ENCODE measurements around the gene GNAI2.
"Not testable (repeated sequence)": the region's sequence is repeated elsewhere in the genome, so short reads cannot be mapped to it uniquely, and the experiment has no call there.

GNAI2 gene

DNA sequence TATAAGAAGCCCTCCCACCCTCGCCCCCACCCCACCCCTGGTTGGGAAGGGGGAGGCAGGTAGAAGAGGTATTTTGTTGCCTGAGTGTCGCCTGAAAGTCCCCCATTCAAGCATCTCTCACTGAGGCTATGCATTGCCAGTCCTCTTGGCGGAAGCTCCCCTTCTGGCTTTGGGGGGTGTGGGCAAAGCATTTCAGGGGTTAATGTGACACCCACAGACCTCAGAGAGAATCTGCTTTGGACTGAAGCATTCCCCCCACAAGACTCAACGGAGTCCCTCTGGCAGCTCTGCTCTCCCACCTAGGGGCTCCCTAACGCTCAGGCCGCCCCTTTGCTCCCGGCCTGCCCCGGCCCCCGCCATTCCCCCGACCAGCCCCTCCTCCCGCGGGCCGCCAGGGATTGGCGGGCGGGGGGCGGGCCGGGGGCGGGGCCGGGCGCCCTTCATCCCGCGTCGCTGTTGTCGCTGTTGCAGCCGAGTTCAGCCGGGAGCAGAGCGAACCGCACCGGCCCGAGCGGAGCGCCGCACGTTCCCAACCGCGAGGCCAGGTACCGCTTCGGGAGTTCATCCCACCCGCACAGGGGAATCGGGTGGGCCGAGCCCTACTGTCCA is 31.1 kb upstream of the GNAI2 start, which contains the start of gene SLC38A3:
Gene SLC38A3, plus strand, starts transcription at position 468 of the 609 bp plus-strand sequence. CDS start 8,929 bp downstream, outside the sequence.
- DNase-seq = no peak

DNA sequence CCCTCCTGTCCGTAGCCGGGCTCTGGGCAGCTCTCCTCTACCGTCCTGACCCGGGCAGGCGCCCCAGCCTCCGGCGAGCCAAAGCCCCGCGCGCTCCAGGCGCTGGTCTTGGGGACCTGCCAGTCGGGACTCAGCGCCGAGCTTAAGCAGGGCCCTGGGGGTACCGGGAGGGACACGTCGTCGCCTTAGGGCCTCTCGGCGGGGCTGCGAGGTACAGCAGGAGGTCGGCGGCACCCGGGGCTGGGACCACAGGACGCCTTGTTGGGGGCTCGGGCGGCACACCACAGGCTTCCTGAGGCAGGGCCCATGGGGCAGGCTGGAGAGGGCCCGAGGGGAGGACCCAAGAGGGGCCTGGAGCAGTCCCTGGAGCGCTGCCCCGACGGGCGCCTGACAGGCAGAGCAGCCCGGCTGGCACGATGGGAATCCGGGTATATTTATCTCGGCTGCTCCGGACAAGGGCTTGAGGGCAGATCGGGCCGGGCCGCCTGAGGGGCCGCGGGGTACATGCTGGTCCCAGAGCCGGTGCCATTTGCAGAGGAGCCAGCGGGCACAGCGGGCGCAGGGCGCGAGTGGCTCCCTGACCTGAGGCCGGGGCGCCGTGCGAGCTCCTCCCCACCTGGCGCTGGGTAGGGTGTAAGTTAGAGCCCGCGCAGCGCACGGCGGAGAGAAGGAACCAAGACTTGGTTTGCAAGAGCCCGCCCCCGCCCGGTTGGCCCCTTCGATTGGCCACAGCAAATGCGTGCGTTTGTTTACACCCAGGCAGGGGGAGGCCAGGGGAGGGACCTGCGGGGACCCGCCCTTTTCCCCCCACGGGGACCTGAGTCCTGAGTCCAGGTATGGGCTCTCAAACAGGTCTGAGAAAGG is 30.4 kb upstream of the GNAI2 start:
- DNase-seq = no peak

DNA sequence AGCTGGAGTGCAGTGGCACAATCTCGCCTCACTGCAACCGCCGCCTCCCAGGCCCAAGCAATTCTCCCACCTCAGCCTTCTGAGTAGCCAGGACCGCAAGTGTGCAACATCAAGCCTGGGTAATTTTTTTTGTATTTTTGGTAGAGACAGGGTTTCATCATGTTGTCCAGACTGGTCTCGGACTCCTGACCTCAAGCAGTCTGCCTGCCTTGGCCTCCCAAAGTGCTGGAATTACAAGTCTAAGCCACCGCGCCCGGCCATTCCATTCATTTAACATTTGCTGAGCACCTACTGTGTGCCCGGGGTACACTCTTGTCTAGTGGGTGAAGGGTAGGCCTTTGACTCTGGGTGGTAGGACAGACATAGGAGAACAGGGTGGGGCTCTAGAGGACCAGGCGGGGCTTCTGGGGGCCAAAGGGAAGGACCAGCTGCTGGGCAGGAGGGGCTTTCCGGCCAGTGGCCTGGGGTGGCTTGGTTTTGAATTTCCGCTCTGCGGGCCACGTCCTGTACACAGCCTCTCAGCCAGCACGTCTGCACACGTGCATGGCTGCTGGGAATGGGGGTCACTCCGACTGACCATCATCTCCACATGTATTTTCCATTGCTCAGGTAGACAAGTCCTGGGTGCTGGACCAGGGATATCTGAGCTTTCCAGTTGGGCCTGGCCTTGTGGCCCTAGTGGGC is 28.5 kb upstream of the GNAI2 start:
- no peak for DNase-seq

DNA sequence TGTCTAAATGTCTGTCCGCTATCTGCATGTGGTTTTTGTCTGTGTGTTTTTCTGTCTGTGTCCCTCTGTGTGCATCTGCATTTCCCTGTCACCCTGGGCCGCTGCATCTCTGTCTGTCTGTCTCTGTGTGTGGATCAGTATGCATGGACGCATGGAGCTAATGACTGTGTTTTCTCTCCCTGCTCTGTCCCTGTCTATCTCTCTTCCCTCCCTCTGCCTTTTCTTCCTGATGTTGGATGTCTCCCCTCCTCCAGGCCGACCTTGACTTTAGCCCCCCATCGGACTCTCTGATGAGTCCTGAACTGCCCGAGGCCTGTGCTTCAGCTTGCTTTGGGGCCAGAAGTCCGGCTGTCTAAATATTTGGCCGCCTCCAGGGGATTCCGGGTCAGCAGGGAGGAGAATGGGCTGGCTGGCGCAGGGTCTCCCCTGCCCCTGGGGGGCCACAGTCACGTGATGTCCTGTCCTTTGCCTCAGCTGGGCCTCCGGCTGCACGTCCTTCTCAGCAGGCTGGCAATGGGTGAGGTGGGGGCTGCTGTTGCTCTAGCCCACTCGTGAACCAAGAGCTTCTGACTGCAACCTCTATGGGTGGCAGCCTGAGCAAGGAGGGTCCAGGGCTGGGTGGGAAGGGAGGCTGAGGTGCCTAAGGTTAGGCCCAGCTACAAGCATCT is 27.2 kb upstream of the GNAI2 start:
- DNase-seq = no peak

DNA sequence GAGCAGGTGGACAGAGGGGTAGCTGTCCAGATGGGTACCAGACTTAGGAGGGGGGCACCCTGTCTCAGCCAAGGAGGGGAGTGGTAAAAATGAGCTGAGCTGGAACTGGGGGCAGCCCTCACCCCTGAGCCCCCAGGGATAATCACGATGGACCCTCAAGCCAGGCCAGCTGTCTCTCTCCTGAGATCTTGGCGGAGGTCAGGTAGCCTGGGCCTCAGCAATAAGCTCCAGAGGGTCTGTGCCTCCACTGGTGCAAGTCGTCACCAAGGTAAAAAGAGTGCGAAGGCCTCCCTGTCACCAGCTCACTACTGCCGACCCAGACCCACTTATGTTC is 25.9 kb upstream of the GNAI2 start:
- no peak for DNase-seq

DNA sequence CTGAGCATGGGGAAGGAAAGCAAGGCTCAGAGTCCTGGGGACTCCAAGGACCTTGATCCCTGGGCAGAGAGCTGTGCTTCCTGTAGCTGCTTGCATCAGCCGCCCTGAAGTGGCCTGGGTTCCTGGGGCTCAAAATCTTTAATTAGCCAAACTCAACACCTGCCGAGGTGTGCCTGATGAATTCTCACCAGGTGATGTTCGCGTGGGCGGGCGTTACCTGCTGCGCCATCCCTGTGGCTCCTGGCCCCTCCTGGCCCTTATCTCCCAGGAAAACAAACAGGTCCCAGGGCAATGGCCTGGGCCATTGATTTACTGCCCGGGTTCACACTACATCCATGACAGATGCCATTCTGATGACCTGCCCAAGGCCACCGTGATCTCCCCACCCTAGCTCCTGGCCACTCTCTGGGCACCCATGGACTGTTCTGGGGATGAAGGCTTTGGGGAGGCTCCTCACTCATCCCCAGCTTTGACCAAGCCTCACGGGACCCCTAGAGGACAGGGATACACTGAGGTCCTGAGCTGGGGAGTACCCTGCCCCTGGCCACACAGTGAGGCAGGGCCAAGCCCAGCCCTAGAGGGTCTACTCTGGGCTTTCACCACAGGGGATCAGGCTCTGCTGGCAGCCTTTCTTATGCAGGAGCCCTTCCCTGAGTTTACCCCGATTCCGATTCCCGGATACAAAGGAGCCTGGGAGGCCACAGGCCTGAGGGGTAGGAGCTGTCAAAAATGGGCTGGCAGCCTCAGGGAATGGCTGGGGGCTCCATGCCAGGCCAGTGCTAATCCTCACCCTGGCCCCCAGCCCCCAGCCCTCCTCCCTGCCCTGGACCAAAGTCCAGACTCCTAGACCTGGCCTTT is 25.3 kb upstream of the GNAI2 start:
- no peak for DNase-seq

DNA sequence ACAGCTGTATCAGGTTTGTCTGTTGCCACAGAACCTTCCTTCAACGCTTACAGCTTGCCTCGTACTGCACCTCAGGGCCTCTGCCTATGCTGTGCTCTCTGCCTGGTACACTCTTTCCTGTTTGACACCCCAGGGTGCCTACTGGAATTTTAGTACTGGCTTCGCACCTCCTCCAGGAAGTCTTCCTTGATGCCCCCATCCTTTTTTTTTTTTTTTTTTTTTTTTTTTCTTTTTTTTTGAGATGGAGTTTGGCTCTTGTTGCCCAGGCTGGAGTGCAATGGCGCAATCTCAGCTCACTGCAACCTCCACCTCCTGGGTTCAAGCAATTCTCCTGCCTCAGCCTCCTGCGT is 24.7 kb upstream of the GNAI2 start:
- not testable (repeated sequence) for DNase-seq

DNA sequence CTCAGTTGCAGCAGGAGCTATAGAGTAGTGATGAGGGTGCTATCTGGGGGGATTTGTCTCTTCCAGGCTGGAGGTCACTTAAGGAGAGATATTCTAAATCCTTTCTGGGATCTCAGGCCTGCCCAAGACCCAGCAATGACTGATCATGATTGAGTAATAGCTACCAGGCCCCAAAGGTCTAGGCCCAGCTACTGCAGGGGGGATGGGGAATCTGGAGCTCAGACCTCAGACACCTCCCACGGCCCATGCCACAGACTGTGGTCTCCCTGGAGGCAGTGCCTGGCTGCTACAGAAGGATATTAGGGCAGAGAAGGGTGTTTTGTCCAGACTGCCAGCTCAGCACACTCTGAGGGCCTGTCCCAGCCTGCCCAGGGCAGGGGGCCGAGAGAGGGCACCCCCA is 24.1 kb upstream of the GNAI2 start:
- peak; percentile 67 for DNase-seq

DNA sequence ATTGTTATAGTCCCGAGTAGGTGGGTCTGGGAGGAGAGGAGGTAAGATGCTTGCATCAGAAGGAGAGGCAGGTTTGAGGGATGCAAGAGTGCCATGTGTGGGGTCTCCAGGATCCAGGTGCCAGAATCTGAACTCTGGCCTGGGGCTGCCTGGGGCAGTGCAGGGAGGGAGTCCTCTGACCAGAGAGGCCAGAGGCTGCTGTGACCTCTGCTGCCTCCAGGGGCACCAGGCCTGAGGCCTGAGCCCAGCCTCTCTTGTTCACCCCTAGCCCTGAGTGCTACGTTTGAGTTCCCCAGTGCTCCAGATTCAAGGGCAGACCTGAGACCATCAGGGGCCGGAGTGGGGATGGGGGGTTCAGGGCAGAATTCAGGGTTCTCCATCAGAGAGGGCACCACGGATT is 23.5 kb upstream of the GNAI2 start:
- no peak for DNase-seq

DNA sequence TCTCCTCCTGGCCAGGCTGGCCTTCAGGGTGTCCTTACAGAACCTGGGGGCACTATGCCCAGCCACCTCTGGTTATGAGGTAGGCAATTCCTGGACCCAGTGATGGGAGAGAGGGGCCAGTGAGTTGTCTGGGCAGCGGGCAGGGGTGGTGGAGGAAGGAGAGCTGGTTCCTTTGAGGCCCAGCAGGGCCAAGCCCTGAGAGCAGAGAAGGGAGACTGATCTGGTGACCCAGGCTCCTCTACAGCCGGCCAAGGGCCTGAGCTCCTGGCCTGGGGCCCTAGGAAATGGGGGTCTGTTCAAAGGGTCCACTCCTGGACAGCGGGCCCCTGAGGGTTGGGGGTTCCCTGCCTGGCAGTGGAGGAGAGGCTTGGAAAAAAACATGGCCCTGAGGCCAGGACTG is 23.0 kb upstream of the GNAI2 start:
- DNase-seq = no peak

DNA sequence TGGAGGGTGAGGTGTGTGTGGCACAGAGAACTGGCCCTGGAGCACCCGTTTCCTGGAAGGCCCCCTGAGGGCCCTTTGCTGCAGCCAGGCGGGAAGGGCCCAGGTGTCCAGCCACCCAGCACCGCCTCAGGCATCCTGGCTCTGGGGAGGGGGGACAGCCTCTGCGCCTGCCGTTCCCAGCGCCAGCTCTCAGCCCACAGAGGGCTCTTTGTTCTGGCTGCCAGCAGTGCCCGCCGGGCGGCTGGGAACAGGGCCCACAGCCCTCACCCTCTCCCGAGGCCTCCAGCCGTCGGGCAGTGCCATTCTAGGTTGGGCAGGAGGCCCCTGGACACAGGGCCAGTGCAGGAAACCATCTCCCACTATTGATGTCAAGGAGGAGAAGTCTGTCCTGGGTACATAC is 22.6 kb upstream of the GNAI2 start:
- DNase-seq = no peak

DNA sequence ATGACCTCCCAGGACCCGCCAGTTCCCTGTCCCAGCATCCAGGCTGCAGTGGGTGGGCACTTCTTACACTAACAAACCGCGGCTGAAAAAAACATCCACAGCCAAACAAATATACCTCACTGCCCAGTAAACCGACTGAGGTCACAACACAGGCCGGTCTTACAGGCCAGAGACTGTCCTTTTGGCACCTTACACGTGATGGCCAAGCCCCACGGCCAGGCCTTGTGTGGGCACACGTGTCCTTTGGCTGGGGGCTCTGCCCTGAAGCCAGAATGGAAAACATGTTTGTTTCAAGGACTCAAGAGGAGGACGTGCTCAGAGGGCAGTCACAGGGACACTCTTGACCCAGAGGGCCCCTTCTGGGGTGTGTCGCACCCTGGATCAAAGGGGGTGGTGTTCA is 21.2 kb upstream of the GNAI2 start:
- no peak for DNase-seq

DNA sequence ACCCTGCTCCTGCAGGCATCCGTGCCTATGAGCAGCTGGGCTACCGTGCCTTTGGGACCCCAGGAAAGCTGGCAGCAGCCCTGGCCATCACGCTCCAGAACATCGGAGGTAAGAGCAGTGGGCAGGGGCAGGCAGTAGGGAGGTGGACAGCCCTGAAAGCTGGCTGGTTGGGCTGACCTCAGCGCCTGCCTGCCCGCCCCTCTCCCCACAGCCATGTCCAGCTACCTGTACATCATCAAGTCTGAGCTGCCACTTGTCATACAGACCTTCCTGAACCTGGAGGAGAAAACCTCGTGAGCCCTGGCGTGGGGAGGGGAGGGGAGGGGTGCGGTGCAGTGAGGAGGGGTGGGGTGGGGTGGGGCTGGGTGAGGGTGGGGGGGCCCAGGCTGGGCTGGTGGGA is 20.5 kb upstream of the GNAI2 start:
- DNase-seq = no peak

DNA sequence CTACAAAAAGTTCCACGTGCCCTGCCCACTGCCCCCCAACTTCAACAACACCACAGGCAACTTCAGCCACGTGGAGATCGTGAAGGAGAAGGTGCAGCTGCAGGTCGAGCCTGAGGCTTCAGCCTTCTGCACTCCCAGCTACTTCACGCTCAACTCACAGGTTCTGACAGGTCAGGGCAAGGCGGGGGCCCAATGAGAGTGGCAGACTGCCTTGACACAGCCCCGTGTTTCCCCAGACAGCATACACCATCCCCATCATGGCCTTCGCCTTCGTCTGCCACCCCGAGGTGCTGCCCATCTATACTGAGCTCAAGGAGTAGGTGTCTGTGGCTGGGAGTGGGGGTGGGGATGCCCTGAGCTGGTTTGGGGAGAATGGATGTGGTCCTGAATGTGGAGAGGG is 18.3 kb upstream of the GNAI2 start:
- no peak for DNase-seq

DNA sequence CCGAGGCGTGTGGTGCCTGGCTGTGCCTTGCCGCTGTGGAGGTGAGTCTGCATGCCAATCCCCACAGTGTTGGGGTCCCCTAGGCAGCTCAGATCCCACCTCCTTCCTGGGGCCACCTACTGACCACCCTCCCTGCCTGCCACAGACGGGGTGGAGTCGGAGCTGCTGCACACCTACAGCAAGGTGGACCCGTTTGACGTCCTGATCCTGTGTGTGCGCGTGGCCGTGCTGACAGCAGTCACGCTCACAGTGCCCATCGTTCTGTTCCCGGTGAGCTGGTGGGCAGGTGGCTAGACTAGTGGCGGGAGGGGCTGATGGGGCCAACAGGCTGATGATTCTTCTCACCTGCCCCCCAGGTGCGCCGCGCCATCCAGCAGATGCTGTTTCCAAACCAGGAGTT is 17.6 kb upstream of the GNAI2 start:
- DNase-seq = no peak

DNA sequence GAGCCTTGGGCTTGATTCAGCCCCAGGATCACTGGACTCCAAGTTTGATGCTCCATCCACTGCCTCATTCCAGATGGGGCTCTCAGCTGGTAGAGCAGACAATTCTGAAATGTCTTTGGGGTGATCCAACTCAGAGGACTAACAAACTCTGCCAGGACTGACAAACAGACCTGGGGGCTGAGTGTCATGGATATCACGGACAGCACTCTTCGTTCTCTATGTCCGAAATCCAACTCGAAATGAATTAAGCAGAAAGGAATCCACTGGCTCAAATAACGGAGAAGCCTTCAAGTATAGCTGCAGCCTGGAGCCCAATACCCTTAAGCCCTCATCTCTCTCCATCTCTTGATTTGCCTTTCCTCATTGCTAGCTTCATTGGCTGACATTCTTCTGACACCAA is 16.7 kb upstream of the GNAI2 start:
- no peak for DNase-seq

DNA sequence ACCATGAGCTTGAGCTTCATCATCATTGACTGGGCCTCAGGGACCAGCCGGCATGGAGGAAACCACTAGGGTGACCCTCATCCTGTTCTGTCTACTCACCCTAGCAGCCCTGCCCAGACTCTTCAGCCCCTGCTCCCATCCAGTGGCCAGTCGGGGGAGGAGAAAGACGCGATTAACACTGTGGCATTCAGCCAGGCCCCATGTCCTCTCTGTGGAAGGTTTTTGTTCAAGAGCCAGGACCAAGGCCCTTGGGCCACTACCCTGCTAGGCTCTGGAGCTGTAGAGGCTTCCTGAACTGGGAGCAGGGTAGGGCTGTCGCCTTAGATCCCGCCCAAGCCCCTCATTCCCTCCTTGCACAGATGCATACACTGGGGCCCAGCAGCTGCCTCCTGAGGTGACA is 15.9 kb upstream of the GNAI2 start:
- no peak for DNase-seq

DNA sequence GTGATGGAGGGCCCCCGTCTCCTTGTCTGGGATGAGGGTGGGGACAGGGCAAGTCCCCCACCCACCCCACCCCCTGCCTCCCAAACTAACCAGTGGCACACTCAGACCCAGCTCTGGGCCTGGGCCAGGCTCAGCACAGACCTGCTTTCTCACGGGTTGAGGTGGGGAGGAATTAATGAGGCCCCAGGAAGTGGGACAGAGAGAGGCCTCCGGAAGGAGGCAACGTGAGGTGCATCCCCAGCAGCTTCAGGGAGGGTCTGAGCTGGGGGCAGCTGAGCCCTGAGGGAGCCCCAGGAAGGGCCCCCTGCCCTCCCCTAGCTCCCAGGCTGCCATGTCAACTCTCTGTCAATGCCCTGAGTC is 15.0 kb upstream of the GNAI2 start:
- DNase-seq = no peak

DNA sequence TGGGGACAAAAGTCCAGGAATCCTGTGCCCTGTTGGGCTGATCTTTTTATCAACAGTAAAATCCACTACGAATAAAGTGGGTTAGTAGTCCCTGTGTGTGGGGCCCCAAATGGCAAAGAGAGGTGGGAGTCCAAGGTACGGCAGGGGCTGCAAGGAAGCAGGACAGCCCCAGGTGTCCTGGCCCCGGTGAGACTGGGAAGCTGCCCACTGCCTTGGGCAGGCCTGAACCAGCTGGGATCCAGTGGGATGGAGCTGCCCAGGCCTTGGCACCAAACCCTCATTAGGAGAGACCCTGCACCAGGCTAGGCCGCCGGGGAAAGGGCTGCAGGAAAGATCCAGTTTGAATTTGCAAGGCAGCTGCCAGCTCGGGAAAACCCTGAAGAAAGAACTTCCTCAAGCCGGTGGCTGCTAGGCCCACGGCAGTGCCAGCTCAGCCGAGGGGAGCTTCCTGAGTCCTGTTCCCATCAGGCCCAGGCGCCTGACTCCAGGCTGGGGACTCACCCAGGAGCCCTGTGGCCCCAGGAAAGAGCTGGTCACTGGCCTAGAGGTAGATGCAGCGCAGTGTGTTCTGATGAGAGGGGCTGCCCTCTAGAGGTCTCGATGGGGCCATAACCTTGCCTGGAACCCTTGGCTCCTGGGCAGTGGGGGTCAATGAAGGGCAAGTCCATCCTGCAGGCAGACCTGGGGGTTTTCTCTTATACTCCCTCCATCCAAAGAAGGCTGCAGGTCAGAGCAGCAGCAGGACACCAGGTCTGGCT is 14.4 kb upstream of the GNAI2 start:
- DNase-seq = no peak

DNA sequence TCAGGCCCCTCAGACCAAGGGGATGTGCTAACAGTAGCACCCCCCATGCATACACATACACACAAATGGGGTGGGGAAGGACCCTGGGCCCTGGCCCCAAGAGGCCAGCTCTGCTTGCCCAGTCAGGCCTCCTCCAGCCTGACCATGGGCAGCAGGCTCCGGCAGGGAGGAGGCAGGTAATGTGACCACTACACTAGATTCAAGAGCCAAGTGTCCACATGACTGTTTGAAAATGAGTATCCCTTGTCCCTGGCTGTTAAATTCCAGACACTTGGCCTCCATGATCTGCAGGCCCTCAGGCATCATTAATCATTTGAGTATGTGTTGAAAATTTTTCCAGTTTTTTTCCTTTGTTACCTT is 13.9 kb upstream of the GNAI2 start:
- no peak for DNase-seq

DNA sequence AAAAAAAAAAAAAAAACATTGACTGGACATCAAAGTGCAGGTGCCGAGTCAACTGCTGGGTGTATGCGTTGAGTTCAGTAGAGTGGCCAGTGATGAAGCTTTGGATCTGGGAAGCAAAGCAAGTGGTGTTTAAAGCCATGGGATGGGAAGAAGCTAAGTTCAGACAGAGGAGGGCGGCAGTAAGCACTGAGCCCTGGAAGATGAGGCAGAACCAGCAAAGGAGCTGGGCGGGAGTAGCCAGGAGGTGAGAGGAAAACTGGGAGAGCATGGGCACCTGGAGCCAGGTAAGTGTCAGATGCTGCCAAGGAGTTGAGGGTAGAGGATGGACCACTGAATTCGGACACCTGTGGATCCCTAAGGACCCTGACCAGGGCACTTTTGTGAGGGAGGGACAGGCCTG is 11.4 kb upstream of the GNAI2 start:
- no peak for DNase-seq

DNA sequence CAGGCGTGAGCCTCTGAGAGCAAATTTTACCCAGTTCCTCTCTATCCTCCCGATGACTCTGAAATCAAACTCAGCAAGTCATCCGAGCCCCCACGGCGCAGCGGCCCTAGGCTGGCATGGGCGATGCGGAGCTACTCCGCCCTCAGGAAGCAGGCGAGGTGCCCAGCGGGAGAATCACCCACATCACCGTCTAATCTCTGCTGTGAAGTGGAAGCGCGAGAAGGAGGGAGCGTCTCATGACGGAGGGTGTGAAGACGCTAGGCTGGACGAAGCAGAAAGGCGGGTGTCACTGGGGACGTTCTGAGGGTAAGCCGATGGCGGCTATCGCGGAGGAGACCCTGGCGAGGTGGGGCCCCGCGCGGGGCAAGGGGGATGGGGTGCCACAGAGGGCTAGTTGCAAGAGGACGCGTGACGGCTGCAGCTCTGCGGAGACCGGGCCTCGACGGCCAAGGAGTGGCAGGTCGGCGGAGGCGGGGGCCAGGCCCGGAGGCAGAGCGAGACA is 9.1 kb upstream of the GNAI2 start:
- DNase-seq = peak; percentile 27
